Right lobe of liver (tissue), 4 donors: ENCODE data around the gene ABL2.

Experiments
- POLR2A ChIP-seq: fragments of 450-650 bp; IDR thresholded peaks from one replicate; pipeline ENCODE4 v1.6.1; 2017; ENCODE audit warnings: antibody characterized with exemption, mild to moderate bottlenecking
- TF ChIP-seq, protein P1 (sequence below), 4 donors: fragments of 200-600 bp in 3 of 4; fragments of 450-650 bp in 1 of 4; IDR thresholded peaks; one replicate each; pipeline versions ENCODE4 v1.5.1 to v1.8.0; 2016 to 2022; ENCODE audit warnings: antibody characterized with exemption in 4 of 4, mild to moderate bottlenecking in 2 of 4
- donor health status: DM: no; HTN: no; CAD: no.
- donor health status: DM: no; HTN: no; CAD: no.
- donor health status: DM: no; HTN: yes; CAD: no.

DNA sequence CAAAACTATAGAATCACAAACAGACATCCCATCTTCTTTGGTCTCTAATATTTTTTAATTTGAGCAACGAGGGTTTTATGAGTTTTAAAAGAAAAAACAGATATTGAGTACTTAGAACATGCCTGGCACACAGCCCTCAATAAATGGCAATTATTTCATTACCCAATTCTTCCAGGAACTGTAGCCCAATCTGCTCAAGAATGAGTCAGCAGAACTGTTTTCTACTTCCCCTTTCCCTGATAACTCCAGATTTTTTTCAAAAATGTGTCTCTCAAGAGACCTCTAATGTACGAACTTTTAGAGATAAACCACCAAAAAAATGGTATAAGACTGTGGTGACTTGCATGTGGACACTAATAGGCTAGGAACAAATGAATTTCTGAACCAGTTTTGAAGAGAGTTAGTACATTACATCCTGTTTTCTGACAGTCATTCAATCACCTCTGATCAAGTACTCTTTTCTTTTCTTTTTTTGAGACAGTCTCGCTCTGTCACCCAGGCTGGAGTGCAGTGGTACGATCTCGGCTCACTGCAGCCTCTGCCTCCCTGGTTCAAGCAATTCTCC, 11.5 kb downstream of the ABL2 start:
- TF ChIP-seq, protein P1, sequence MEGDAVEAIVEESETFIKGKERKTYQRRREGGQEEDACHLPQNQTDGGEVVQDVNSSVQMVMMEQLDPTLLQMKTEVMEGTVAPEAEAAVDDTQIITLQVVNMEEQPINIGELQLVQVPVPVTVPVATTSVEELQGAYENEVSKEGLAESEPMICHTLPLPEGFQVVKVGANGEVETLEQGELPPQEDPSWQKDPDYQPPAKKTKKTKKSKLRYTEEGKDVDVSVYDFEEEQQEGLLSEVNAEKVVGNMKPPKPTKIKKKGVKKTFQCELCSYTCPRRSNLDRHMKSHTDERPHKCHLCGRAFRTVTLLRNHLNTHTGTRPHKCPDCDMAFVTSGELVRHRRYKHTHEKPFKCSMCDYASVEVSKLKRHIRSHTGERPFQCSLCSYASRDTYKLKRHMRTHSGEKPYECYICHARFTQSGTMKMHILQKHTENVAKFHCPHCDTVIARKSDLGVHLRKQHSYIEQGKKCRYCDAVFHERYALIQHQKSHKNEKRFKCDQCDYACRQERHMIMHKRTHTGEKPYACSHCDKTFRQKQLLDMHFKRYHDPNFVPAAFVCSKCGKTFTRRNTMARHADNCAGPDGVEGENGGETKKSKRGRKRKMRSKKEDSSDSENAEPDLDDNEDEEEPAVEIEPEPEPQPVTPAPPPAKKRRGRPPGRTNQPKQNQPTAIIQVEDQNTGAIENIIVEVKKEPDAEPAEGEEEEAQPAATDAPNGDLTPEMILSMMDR (IDR thresholded peaks at IDR 0.05) = no peak
- TF ChIP-seq POLR2A = no peak
